ENCODE results near the gene COLEC12.

COLEC12 gene

DNA sequence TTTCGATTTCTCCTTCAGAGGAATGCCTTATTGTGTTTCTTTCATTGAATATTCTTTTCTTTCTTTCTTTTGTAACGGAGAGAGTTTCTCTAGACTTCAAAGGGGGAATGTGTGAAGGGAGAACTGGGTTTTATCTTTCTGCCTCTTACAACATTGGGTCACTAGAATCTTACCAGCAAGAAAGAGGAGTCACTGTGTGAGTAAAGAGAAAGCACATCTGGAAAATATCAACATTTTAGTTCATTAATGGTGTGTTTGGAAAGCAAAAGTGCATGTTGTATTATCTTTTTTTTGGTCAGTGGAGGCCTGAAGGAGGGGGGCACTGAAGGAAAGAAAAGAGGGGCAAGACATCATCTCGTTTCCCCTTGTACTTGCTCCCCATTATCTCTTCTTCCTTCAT lies 146.0 kb downstream of the COLEC12 start:
- no peak for DNase-seq

DNA sequence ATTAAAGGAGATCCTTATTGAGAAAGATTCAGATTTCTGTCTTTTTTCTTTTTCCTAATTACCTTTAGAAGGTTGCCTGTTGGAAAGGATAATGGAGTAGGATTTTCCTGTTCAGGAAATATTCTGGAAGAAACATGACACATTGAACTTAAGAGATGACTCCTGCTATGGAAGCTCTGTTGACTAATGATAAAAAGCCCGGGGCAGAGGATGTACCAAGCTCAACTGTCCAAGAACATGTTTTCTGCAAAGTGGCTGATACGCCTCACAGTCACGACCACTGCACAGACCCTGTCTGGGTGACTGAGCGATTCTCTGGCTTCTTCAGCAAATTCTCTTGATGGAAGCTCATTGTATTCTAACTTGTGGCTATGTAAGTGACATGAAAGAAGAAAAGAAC lies 146.5 kb downstream of the COLEC12 start:
- no peak for DNase-seq

DNA sequence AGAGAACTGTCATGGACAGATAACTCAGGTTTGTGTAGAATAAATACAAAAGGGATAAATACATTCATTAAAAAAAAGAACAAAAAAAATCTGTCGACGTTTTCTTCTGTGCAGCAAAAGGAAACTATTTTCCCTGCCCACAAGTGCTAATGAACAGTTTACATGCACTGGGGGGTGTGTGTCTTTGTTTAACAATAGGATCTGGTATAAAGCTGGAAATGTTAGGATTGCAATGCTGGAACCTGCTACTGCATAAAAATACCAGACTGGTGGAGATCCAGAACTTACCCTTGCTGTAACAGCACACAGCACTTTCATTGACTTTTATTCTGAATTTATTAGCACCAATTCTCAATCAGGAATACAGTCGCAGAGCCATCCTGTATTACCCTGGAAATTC lies 148.1 kb downstream of the COLEC12 start:
- no peak for DNase-seq

DNA sequence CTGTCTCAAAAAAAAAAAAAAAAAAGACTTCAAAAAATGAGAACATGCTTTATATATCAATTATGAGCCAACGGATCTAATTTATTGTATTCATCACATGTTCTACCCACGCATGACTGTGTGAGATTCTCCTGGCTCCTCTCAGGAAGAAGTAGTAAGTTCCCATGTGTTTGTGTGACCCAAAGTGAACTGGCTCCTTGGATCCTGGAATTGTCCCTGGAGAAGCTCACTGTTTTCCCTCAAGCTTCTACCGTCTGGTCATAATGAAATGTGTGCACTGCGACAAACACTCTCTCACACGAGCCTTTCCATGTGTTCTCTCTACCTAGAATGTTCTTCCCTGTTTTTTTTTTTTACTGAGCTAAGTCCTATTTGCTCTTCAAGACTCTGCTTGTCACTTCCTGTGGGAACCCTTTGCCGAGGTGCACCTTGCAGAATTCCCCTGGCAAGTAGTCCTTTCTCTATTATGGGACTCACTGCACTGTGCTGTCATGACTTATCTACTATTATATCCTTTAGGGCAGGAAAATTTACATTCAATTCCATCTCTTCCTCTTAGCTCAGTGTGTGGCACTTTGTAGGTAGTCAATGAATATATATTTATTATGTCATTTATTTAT lies 149.4 kb downstream of the COLEC12 start:
- no peak for DNase-seq

DNA sequence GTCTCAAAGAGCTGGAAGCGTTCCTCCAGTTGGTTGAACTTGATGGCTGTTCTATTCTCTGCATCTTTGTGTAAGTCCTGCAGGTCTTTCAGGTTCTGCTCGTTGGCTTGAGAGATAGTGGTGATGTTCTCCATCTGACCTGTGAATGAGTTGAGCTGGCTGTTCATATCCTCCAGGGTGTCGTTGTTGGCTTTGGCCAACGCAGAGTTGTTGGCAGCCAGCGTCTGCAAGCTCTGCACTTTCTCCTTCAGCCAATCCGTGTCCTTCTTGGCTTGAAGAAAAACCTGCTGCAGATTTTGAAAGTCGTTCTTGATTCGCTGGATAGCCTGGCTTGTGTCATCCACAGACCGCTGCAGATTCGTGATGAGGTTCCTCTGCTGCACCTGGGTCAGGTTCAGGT lies 153.9 kb downstream of the COLEC12 start:
- no peak for DNase-seq

DNA sequence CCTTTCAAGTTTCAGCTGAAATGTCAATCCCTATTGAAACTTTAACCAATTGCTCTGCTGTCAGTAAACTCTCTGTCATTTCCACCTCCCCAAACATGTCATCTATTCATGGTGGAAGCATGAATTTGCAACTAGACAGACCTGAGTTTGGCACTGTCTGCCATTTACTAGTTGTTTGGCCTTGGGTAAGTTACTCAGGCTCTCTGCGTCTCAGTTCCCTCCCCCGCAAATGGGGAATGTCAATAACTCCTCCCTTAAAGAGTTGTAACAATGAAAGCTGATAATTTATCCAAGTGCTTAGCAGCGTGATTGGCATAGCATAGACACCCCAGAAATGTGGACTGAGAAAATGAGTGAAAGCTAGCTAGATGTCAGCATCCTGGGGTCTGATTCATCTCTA lies 159.4 kb downstream of the COLEC12 start:
- DNase-seq = no peak

DNA sequence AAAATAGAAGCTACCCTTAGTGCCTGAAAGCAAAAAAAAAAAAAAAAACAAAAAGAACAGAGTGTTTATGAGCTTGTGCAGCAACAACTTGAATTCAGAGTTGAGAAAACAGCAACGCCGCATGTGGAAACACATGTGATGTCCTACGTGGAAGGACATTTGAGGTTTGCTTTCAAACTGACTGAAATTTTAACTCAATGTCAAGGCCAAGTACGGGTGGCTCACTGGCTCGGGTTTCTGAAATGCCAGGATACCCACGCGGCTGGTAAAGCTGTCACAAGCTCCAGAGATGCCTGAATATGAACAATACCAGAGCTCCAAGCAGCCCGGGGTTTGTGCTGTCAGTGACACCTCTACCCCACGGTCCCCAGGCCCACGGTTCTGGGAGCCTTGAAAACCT lies 160.5 kb downstream of the COLEC12 start:
- DNase-seq = no peak

DNA sequence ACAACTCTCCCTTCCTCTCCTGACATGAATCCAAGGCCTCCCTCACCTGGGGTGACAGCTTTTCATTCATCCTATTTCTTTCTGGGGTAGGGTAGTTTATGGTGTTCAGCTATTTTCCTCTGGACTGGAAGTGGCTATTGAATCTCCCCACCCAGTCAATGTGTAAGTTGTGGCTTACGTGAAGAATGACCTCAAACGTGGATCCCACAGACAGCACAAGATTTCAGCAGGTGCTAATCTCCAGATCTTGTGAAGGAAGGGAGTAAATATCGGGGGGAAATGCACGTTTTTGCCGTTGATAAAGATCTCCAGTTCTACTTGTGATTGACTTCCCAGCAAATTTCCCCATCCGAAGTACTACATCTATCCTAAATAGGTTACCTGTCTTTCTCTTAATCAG lies 161.3 kb downstream of the COLEC12 start:
- DNase-seq = no peak

DNA sequence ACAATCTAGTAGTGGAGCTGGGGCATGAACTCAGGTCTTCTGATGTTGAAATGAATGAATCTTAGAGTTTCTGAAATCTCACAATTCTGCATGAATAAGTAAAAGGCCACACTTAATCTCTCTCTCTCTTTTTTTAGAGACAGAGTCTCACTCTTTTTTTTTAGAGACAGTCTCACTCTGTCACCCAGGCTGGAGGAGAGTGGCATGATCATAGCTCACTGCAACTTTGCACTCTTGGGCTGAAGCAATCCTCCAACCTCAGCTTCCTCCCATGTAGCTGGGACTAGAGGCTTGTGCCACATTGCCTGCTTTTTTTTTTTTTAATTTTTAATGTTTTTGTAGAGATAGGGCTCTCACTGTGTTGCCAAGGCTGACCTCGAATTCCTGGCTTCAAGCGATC lies 163.8 kb downstream of the COLEC12 start:
- no peak for DNase-seq

DNA sequence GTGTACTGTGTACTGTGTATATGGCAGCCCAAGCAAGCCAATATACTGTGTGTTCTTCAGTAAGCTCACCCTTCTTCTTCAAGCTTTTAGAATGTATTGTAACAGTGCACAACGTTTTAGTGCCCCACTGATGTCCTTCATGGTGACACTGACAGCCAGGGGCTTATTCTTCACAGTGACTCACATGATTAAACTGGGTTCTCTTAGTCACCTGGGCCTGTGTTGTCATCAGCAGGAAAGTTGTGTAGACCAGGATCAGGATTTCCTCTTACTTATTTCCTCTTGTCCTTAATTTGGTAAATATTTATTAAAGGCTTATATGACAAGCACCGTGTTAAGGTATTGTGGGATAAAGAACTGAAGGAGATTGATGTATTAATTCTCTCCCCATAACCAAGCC lies 164.8 kb downstream of the COLEC12 start:
- DNase-seq = no peak

DNA sequence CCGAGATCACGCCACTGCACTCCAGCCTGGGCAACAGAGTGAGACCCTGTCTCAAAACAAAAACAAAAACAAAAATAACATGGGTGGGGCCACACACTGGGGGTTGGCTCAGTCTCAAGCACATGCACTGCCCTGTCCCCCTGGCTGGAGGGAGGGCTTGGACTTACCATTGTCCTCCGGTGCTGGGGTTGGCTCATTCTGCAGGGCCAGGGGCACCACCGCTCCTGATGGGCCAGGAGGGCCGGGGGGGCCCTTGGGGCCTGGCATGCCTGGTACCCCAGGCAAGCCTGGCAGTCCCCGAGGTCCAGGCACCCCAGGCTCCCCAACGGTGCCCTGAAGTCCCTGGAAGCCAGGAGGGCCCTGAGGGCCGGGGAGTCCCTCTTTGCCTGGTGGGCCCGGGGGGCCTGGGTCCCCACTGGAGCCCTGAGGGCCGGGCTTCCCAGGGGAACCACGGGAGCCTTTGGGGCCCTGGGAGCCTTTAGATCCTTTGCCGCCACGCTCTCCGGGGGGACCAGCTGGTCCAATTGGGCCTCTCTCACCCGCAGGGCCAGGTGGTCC lies 165.8 kb downstream of the COLEC12 start:
- no peak for DNase-seq

DNA sequence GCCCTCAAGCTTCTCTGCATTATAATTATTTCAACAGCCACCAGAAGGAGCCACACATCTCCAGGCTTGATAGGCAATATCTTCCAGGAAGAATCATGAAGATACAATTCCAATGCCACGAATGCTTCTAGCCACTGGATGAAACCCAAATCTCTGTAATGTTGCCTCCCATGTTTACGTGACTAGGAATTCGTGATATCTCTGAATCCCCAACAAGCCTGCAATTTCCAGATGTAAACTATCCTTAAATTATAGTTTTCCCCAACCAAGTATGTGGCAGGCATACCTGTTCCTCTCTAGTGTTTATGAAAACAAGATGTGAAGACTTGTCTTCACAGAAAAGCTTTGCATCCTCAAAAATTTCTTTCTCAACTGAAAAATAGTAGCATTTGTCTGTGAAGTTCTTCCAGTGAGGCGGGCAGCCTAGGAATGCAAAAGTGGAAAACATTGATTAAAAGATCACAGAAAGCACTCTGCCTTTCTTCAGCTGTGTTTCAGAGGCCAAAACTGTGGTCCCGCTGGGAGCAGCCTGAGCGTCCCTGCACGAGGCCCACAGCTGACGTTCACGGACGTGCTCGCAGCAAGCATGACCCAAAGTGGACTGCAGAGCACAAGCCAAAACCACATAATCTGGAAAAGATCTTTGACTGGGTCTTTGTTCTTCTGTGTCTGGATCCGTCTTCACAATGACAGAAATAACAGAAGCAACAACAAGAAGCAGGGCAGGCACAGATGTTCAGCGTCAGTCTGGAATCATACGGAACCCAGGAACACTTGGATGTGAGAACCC lies 167.6 kb downstream of the COLEC12 start:
- no peak for DNase-seq

DNA sequence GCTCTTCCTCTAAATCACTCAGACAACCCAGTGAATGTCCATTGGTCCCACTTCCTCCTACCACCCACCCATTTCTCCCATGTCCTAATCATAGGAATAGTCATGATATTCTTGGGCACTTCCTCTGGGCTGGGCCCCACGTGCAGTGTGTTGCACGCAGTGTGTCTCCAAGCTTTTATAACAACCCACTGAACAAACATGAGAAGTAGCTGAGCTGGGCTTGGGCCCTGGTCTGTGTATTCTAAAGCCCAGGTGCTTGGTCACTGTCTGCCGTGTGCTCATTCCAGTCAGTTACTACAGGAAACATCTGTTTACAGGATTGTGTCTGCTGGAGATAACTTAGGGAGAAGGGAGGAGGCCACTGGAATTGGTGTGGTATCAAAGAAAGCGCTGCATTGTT lies 168.5 kb downstream of the COLEC12 start:
- DNase-seq = no peak

DNA sequence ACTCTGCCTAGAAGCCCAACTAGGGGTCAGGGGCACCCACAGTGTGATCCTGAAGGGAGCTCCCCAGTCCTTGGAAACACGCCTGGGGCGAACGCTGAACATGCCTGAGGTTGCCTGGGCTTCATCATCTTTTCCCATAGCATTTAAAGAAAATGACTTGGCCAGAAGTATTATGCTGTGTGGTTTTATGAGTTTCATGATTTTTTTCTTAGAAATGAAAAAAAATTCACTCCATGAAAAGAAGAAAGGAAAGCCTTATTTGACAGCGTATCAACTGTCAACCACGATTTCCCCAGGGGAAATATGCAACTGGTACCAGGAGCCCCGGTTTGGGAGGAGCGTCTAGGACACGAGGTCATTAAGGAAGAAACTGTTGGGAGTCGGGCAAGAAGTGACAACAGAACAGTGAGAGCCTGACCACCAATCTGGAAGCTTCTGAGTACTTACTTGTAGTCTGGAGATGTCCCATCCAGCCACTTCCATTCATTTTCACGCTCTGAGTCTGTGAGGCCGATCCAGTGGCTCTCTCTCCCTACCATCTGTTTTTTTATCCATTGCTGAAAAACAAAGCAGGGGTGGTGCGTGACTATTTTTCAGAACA lies 169.2 kb downstream of the COLEC12 start:
- DNase-seq = no peak

DNA sequence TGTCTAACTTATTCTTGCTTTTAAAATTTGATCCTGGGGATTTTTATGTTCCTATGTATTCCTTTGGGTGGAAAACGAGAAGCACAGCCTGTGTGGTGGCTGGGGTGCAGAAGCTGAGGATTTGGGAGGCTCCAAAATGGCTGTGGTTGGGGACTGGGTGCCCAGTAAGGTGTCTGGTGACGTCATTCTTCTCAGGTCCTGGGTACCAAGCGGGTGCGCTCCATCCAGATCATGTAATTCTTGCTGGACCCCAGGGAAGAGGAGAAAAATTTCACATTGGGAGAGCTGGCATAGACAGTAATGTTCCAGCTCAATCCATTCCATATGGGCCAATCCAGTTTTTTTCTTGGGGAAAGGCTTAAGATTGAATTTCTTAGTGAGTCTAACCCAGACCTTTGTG lies 171.6 kb downstream of the COLEC12 start:
- no peak for DNase-seq

DNA sequence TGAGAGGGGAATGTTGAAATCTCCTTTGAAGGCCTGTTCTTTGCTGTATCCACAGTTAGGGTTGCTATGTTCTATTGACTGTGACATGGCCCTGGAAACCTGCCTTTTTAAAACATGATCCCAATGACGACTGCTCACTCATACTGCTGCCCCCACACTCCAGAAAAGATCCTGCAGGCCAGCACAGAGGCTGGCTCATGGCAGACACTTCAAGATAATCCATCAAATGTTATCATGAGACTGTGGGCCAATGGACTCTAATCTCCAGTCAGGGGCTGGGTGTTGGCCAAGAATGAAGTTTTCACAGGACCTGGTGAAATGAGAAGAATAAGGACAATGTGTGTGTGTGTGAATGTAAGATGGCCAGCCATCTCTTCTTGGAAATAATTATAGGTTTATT lies 173.7 kb downstream of the COLEC12 start:
- DNase-seq = no peak

DNA sequence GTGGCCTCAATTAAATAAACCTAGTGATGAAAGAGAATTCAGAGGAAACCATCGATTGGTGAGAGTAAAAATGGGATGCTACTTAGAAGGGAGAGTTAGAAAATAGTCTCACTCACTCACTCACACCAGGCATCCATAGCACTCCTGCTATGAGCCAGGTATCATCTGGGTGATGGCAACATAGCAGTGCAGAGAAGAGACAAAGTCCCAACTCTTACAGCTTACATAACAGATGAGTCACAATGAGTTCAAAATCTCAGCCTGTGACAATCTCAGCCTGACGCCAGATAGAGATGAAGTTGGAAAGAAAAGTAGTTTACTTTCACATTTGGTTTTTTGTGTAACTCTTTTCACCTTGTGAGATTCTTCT lies 177.3 kb downstream of the COLEC12 start:
- DNase-seq = no peak

DNA sequence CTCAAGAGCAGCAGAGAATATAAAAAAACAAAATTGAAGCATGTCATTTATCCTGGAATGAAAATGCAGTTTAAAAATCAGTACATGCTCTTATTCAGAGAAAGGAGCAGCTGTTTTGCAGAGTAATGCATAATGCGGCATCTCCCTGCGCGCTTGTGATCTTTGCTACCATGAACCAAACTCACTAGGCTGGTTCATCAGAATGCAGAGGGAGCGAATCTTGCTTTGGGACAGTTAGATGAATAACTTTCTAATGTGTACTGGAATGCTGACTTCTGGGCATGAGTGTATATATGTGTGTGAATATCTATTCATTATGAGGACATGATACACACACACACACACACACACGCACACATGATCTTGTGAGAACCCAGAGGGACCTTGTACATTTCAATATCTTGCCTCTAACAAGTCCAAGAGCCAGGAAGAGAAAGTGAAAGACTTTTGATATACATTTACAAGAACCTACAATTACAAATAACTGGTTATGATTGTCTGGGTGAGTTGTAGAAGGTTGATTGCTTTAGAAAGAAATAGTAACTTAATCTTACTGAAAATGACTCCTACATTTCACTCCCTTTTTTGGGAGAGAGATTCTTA lies 178.5 kb downstream of the COLEC12 start:
- DNase-seq = no peak

DNA sequence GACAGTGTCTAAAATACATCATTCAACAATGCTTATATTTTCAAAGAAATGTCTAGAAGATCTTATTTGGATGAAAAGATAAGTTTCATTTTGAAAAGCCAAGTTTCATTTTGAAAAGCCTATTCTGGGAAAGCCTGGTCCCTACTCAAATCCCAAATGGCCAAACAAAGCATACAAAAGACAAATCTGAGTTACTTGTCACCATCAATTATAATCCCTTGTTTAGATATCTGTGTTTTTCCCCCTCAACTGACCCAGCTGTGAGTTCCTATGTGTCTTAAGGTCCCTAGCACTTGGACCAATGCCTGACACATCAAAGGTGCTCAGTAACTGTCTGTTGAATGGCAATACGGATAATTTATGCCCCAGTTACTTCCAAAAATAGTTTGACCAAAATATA lies 180.3 kb downstream of the COLEC12 start:
- DNase-seq = no peak

DNA sequence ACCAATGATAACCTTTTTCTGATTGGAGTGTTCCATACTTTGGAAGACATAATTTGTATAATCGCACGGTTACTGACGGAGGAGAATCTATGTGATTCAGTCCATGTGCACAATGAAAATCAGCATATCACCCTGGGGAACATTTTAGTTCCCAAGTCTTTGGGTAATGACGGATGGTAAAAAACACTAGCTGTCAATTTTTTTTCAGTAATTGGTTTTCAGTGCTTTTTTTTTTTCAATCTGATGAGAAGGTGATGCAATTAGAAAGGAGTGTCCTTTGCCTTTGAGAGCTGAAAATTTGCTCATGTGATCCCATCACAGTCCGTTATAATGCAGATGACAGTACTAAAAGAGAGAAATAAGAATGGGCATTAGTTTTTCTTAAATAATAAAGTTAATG lies 180.8 kb downstream of the COLEC12 start:
- no peak for DNase-seq

DNA sequence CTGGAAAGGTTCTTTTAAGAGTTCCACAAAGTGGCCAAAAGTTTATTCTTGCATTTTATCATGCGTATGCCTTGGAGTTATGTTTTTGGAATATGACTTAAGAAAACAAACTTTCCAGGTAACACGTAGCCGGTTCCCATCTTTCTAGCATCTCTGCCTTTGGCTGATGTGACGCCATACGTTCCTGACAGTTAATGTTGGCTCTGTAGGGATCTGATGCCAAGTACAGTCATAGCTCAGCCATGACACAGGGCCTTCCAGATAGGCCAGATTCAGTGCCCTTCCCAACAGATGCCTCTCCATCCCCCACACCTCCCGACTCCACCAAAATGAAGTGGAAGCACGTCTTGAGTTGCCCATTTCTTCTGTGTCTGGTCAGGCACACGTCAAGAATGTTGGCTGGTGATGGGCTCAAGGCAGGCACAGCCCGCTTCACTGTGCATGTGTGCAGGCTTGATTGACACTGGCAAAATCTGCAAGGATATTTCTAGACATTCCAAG lies 181.7 kb downstream of the COLEC12 start:
- no peak for DNase-seq

DNA sequence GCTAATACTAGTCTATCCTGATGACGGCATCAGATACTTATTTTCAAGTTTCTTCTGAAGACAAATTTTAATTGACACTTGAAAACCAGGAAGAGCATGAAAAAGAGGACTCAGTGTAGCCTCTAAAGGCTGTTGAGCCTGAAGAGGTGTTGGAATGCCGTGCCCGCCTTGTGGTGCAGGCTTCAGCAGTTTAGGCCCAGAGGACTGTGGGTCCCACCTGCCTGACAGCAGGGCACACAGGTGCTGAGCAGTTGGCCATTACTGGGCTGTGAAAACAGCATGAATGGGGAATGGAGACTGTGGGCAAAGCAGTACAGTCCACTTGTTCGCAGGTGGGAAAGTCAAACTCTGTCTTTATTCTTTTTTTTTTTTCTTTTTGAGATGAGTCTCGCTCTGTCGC lies 182.9 kb downstream of the COLEC12 start:
- no peak for DNase-seq

DNA sequence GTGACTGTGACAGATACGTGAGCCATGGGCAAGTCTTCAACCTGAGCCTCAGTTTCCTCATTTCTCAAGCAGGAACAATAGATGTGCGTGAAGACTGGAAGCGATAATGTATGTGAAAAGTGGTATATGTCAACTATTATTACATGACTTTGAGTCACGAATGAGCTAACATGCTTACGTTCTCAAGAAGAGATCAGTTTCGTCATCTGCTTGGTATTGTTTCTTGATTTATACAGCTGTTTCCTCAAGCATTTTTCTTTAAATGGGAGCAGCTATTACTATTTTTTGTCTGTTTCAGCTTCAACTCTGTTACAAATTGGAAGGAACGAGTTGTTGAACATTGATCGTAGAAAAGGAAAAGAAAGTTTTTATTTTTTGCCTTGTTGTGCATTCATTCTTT lies 184.1 kb downstream of the COLEC12 start:
- no peak for DNase-seq

DNA sequence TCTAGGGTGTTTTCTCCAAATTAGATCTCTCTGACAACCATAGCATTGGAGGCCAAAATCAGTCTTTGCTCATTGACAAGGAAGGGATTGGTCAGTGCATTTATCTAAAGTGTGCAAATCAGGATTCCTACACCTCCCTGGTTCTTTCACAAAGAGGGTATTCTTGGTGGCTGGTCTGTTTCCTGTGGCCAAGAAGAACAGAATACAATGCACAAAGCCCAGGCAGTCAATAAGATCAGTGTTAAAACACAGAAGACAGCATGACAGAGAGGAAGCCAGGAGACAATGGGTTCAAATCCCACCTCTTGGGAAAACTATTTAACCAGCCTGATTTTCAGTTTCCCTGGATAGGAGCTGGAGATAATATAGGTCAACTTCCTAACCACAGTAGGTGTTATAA lies 186.6 kb downstream of the COLEC12 start:
- no peak for DNase-seq

Measured in NCI-H526 (cell line).